Measurements from ENCODE around the gene FBXL5. TPM values are rescaled to one million over a fixed set of nuclear protein-coding genes. Genes with fewer than 3 reads are reported as not detected.
"Not testable (repeated sequence)": the region's sequence is repeated elsewhere in the genome, so short reads cannot be mapped to it uniquely, and the experiment has no call there.

FBXL5 gene
- total RNA-seq, 1 experiment from 2014 or later: 69.6 TPM

- TF ChIP-seq ATF3 (CRISPR knock-in tag; conservative IDR thresholded peaks at IDR 0.05) (no peak), ZNF263 (CRISPR knock-in tag; IDR thresholded peaks at IDR 0.05; ENCODE audit: low read depth) (no peak), ZMAT4 (CRISPR knock-in tag; IDR thresholded peaks at IDR 0.05) (no peak), PREB (CRISPR knock-in tag; IDR thresholded peaks at IDR 0.05; ENCODE audit: borderline replicate concordance) (no peak), ZNF219 (CRISPR knock-in tag; IDR thresholded peaks at IDR 0.05; ENCODE audit: borderline replicate concordance) (no peak), ATF6 (CRISPR knock-in tag; IDR thresholded peaks at IDR 0.05) (no peak), USF1 (CRISPR knock-in tag; IDR thresholded peaks at IDR 0.05) (no peak), CBFB (CRISPR knock-in tag; IDR thresholded peaks at IDR 0.05; ENCODE audit: low read depth) (no peak), NR2C2 (CRISPR knock-in tag; IDR thresholded peaks at IDR 0.05) (no peak), NFATC4 (CRISPR knock-in tag; IDR thresholded peaks at IDR 0.05) (no peak)
Observed at GRCh38 chr4:15636818-15637217, 18.3 kb downstream of the FBXL5 start (continued).

GRCh38 chr4:15617407-15617806, 37.8 kb downstream of the FBXL5 start:
- POLR2A ChIA-PET: interaction anchor here (0.7 kb wide), 1 partner anchor 599 kb away, joined by 6 read pairs; no protein-coding TSS in a partner anchor
- ATAC-seq; DNase-seq (ENCODE audit: low spot score); CTCF ChIA-PET; H3K4me3 Mint-ChIP-seq; H3K27me3 Mint-ChIP-seq (ENCODE audit: low read depth); H3K27ac Mint-ChIP-seq; H3K4me1 Mint-ChIP-seq: not testable (repeated sequence)
- Mint-ChIP-seq H3K9me3 (peaks cover 57% of the 10 kb centered on the region), H3K36me3 (peaks cover 72% of the 10 kb centered on the region)

GRCh38 chr4:15614891-15615290, 40.3 kb downstream of the FBXL5 start:
- H3K4me3 Mint-ChIP-seq; H3K27ac Mint-ChIP-seq; POLR2A ChIA-PET; ATAC-seq; H3K4me1 Mint-ChIP-seq; CTCF ChIA-PET; DNase-seq (ENCODE audit: low spot score); H3K27me3 Mint-ChIP-seq (ENCODE audit: low read depth): not testable (repeated sequence)
- peaks cover 32% of the 10 kb centered on the region for H3K9me3 Mint-ChIP-seq
- H3K36me3 Mint-ChIP-seq: peaks cover 46% of the 10 kb centered on the region

GRCh38 chr4:15612136-15612535, 43.0 kb downstream of the FBXL5 start:
- POLR2A ChIA-PET: no interaction called here
- Mint-ChIP-seq H3K4me3 (no peak overlapping the region), H3K36me3 (peaks cover 23% of the 10 kb centered on the region), H3K27ac (no peak overlapping the region), H3K4me1 (0 out of 2 replicates have a peak, but pooled peaks cover 3% of the 10 kb centered on the region), H3K9me3 (peaks cover 13% of the 10 kb centered on the region), H3K27me3 (ENCODE audit: low read depth) (no peaks in the 10 kb centered on the region)
- ATAC-seq (no peak), DNase-seq (ENCODE audit: low spot score) (no peak)
- TF ChIP-seq STAT6 (CRISPR knock-in tag; conservative IDR thresholded peaks at IDR 0.05; ENCODE audit: low read depth): no peak
- TF ChIP-seq ETV6 (CRISPR knock-in tag; IDR thresholded peaks at IDR 0.05): no peak
- no peak for TF ChIP-seq NFE2L1 (CRISPR knock-in tag; IDR thresholded peaks at IDR 0.05)
- TF ChIP-seq ZNF423 (CRISPR knock-in tag; IDR thresholded peaks at IDR 0.05): no peak
- no peak for TF ChIP-seq NR1H2 (CRISPR knock-in tag; IDR thresholded peaks at IDR 0.05)
- TF ChIP-seq MYBL2 (CRISPR knock-in tag; IDR thresholded peaks at IDR 0.05): no peak
- CTCF ChIA-PET: no interaction called here
